Measurements from ENCODE around the gene C4BPA.
A peak's percentile ranks its signal among the peaks of the same experiment; 100 is the strongest.

Gene C4BPA

DNA sequence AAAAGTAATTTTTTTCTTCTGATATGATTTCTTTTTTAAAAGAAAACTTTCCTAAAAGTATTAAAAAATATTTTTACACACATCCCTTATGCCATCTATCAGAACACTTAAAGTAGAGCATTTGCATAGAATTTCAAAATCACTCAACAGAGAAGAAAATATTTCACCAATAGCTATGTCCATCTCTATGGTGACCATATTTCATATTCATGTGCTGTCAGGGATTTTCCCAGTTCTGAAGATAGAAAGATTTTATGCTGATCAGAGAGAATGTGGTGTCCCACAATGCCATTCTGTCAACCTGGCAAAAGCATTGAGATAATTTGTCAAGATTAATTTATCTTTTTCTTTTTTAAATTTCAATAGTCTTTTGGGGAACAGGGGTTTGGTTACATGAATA is 87.0 kb downstream of the C4BPA start:
- DNase-seq (ENCODE audit: low read depth): peak; percentile 23
- TF ChIP-seq, protein P1, sequence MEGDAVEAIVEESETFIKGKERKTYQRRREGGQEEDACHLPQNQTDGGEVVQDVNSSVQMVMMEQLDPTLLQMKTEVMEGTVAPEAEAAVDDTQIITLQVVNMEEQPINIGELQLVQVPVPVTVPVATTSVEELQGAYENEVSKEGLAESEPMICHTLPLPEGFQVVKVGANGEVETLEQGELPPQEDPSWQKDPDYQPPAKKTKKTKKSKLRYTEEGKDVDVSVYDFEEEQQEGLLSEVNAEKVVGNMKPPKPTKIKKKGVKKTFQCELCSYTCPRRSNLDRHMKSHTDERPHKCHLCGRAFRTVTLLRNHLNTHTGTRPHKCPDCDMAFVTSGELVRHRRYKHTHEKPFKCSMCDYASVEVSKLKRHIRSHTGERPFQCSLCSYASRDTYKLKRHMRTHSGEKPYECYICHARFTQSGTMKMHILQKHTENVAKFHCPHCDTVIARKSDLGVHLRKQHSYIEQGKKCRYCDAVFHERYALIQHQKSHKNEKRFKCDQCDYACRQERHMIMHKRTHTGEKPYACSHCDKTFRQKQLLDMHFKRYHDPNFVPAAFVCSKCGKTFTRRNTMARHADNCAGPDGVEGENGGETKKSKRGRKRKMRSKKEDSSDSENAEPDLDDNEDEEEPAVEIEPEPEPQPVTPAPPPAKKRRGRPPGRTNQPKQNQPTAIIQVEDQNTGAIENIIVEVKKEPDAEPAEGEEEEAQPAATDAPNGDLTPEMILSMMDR (IDR thresholded peaks at IDR 0.05; ENCODE audit: insufficient read depth, low read depth, low read length, missing control alignments): no peak
- H3K4me3 ChIP-seq (ENCODE audit: low read depth, low read length): no peak overlapping the region

DNA sequence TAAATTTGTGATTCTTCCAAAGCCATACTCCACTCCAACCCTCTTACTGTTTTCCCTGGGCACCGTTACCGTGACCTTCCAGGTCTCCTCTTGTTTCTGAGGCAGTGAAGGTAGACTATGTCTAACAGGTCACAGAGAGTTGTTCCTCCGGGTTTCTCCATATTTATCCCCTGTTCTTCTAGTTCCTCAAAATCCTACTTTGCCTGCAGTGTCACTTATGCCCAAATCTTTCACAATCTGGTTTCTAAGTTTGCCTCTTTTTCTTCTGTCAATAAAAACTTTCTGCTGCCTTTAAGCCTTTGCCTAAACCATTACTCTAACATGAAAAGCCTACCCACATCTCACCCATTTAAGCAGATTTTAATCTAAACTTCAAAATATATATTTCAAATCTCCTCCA is 87.7 kb downstream of the C4BPA start:
- DNase-seq (ENCODE audit: low read depth): no peak
- no peak overlapping the region for H3K4me3 ChIP-seq (ENCODE audit: low read depth, low read length)
- TF ChIP-seq, protein P1 (IDR thresholded peaks at IDR 0.05; ENCODE audit: insufficient read depth, low read depth, low read length, missing control alignments): no peak

DNA sequence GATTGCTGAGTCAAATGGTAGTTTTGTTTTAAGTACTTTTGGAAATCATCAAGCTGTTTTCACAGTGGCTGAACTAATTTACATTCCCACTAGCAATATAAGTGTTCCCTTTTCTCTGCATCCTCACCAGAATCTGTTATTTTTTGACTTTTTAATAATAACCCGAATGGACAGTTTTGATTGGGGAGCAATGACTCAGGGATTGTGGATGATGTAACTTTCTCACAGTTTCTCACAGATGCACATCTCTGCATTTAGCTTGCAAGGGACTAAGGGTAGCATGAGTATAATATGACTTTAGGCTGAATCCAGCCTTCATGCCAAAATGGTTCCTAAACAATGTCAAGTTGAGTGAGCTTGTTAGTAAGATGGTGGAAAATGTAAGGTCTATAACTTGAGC is 90.2 kb downstream of the C4BPA start:
- H3K4me3 ChIP-seq (ENCODE audit: low read depth, low read length): no peak overlapping the region
- no peak for DNase-seq (ENCODE audit: low read depth)
- TF ChIP-seq, protein P1 (IDR thresholded peaks at IDR 0.05; ENCODE audit: insufficient read depth, low read depth, low read length, missing control alignments): no peak
